ENCODE data around the gene PHOSPHO2. TPM values are rescaled to one million over a fixed set of nuclear protein-coding genes. Genes with fewer than 3 reads are reported as not detected.
A peak's percentile ranks its signal among the peaks of the same experiment; 100 is the strongest.

Gene PHOSPHO2
- total RNA-seq (2.7 TPM in 2 replicates), polyA plus RNA-seq (0.45 and 0.69 TPM in 2 replicates), polyA minus RNA-seq (0.55 and 0.66 TPM in 2 replicates), Bru-seq, nascent RNA (percentile 66 among the genes with signal in this experiment), BruChase-seq, experiment 1, labeled RNA remaining after a 6-hour chase (percentile 50 among the genes with signal in this experiment), BruChase-seq, experiment 2, labeled RNA remaining after a 2-hour chase (percentile 59 among the genes with signal in this experiment)
- 1.0 and 1.1 TPM in 2 replicates for polyA plus RNA-seq (2011; cell fraction: cytosol; rRNA removed)
- 2.1 and 2.6 TPM in 2 replicates for polyA plus RNA-seq (2011; cell fraction: nucleus; rRNA removed)
- polyA plus RNA-seq (2012), result 1.6 and 2.1 TPM in 2 replicates
- polyA minus RNA-seq (2011; cell fraction: cytosol; rRNA and poly(A)+ RNA removed), result 3.1 TPM
- polyA minus RNA-seq (2011; cell fraction: nucleus; rRNA and poly(A)+ RNA removed), result 2.6 and 3.1 TPM in 2 replicates
- long read RNA-seq, transcript PHOSPHO2-201 (4 exons, 1,125 nt), result major isoform, 8 of 11 reads
- long read RNA-seq, partial matches to known transcripts, result 0 of 11 reads
- long read RNA-seq, other reads (novel, unspliced or antisense), result 1 of 11 reads

GRCh38 chr2:169694113-169694893 lies at the start of gene PHOSPHO2, which contains the start of gene CFAP210:
TSS of gene PHOSPHO2 (plus strand) at chr2:169694469. CDS start at chr2:169700972, 6,503 bp downstream.
TSS of gene CFAP210 (minus strand) at chr2:169694405. CDS start at chr2:169694327, 78 bp downstream.
- H2AFZ ChIP-seq (ENCODE audit: low read depth, low read length), result peak within 1 kb of the TSS; percentile 95
- dilution Hi-C loops (cut with MboI; ENCODE audit: extremely low pct_ligation_motif_present, low sequenced_read_pairs), result no loop called here
- FAIRE-seq, result peak; percentile 88

More at GRCh38 chr2:169694113-169694893, at the start of gene PHOSPHO2, which contains the start of gene CFAP210:
- H4K20me1 ChIP-seq (replicated peaks; ENCODE audit: control insufficient read depth, extremely low read depth, insufficient read depth, low read length), result no peaks in the 10 kb centered on the region
- no peaks in the 10 kb centered on the region for H3K36me3 ChIP-seq (ENCODE audit: control insufficient read depth in 2 of 2, extremely low read depth in 1 of 2, insufficient read depth in 2 of 2, low read length in 2 of 2)
- peaks cover 8% of the 10 kb centered on the region for H3K4me1 ChIP-seq (ENCODE audit: control insufficient read depth, extremely low read depth, insufficient read depth, low read length)
- TF ChIP-seq POLR2A (IDR thresholded peaks at IDR 0.05; ENCODE audit: low read depth, low read length), result peak; percentile 80
- no peak for TF ChIP-seq EZH2 (IDR thresholded peaks at IDR 0.05; ENCODE audit: borderline replicate concordance, low read depth, low read length, severe bottlenecking)
- TF ChIP-seq JUN (IDR thresholded peaks at IDR 0.05; ENCODE audit: borderline replicate concordance, insufficient read depth, insufficient read length, low read depth), result no peak
- no peak for TF ChIP-seq GATA2 (IDR thresholded peaks at IDR 0.05; ENCODE audit: insufficient read depth, insufficient read length, low read depth, low read length)
- no peak for TF ChIP-seq MYC (IDR thresholded peaks at IDR 0.05; ENCODE audit: low read depth, low read length)
- TF ChIP-seq CTCF (IDR thresholded peaks at IDR 0.05; ENCODE audit: extremely low read depth in 1 of 2, insufficient read depth in 1 of 2, low read depth in 1 of 2, low read length in 2 of 2), result no peak
- TF ChIP-seq FOS (IDR thresholded peaks at IDR 0.05; ENCODE audit: borderline replicate concordance, insufficient read depth, low read length), result no peak
- peak; percentile 62 for TF ChIP-seq MAX (IDR thresholded peaks at IDR 0.05; ENCODE audit: insufficient read depth, insufficient read length)
- TF ChIP-seq POLR2AphosphoS5 (IDR thresholded peaks at IDR 0.05; ENCODE audit: insufficient read depth, low read depth, low read length), result peak; percentile 64
- DNase-seq (ENCODE audit: low read depth, low spot score), result peak; percentile 96
- H3K27me3 ChIP-seq (ENCODE audit: control insufficient read depth in 2 of 2, insufficient read depth in 2 of 2, low read length in 2 of 2), result peaks cover 11 to 25% of the 10 kb centered on the region in 2 experiments
- ChIA-PET CTCF (no interaction called here), POLR2A (no interaction called here)
- H3K27ac ChIP-seq (ENCODE audit: insufficient read depth, low read depth, low read length), result peak within 1 kb of the TSS; percentile 64
- intact Hi-C loops (cut with micrococcal nuclease), result loop anchor here (2.0 to 5.0 kb wide), 3 partner anchors 22 to 122 kb away; partner anchors contain the start of genes FASTKD1 and KLHL23
- H3K4me2 ChIP-seq (ENCODE audit: insufficient read depth, low read length), result peak within 1 kb of the TSS; percentile 91
- peak within 1 kb of the TSS; percentile 21 to 87 (median 85) for H3K4me3 ChIP-seq (replicated peaks in 1 of 3; ENCODE audit: insufficient read depth in 1 of 3, low read depth in 1 of 3, low read length in 3 of 3)
- no peaks in the 10 kb centered on the region for H3K9me3 ChIP-seq (replicated peaks; ENCODE audit: control insufficient read depth, insufficient read depth, low read length)
- peak within 1 kb of the TSS; percentile 86 for H3K9ac ChIP-seq (replicated peaks; ENCODE audit: extremely low read depth, insufficient read depth, low read length)
- BruUV-seq (replicated peaks), result TSS peak; percentile 73
- H3K79me2 ChIP-seq (ENCODE audit: control insufficient read depth, insufficient read depth, low read length), result no peaks in the 10 kb centered on the region
- H3K9me1 ChIP-seq (replicated peaks; ENCODE audit: control insufficient read depth, extremely low read depth, insufficient read depth, low read length), result no peaks in the 10 kb centered on the region
